ENCODE measurements around the gene POLR3H. TPM values are rescaled to one million over a fixed set of nuclear protein-coding genes. Genes with fewer than 3 reads are reported as not detected.

Gene POLR3H
- polyA plus RNA-seq, 1 donor (not counting 4 experiments of a cell fraction or from before 2014, with no cell fraction given), result 44.7 TPM

DNA sequence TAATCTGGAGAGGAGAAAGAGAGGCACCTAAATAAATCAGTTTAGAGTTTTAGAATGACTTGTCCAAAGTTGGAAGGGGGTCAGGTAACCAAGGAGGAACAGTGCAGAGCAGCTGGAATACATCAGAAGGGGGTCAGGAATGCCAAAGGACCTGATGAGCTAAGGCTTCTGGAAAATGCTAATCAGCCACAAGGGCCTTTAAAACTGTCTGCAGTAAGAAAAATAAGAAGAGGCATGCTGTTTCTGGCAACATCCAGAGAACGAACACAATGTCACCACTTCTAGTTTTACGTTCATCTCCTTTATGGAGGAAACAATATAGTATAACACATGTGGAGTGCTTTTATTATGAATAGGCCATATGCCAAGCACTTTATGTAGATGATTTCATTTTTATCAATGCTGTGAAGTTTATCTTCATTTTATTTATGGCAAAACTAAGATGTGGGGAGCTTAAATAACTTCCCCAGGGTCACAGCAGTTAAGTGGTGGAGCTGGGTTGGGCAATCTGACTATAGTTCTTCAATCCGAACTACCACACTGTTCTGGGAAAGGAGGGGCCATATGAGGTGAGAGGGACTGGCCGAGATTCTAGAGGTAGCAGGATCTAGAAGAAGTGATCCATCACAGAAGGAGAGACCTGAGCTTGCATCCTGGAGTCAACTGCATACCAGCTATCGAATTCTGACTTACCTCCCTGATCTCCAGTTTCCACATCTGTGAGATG, 52.7 kb downstream of the POLR3H start:
- Histone ChIP-seq H3K27ac (ENCODE audit: control insufficient read depth, insufficient read depth, low read length) (no peak overlapping the region), H3K4me1 (ENCODE audit: control insufficient read depth, extremely low read depth, insufficient read depth, low read length) (no peaks in the 10 kb centered on the region), H3K4me2 (ENCODE audit: control insufficient read depth, extremely low read depth, insufficient read depth, low read depth, low read length) (no peak overlapping the region), H3K9me1 (ENCODE audit: control insufficient read depth, extremely low read depth, insufficient read depth, low read length) (peaks cover 2% of the 10 kb centered on the region), H3K9me3 (ENCODE audit: control insufficient read depth, low read depth, low read length) (no peaks in the 10 kb centered on the region), H3K9ac (ENCODE audit: control insufficient read depth, extremely low read depth, insufficient read depth, low read length) (no peak overlapping the region), H2AFZ (ENCODE audit: control insufficient read depth, low read length) (no peak overlapping the region), H3K36me3 (ENCODE audit: control insufficient read depth in 2 of 2, extremely low read depth in 1 of 2, insufficient read depth in 2 of 2, low read length in 2 of 2) (peaks cover 1 to 8% of the 10 kb centered on the region in 2 experiments), H3K79me2 (ENCODE audit: control insufficient read depth, insufficient read depth, low read length) (peaks cover 59% of the 10 kb centered on the region), H3K4me3 (ENCODE audit: control insufficient read depth in 2 of 3, extremely low read depth in 1 of 3, insufficient read depth in 2 of 3, low read depth in 1 of 3, low read length in 3 of 3) (no peak overlapping the region), H4K20me1 (ENCODE audit: control insufficient read depth, extremely low read depth, insufficient read depth, low read length) (peaks cover 2% of the 10 kb centered on the region), H3K27me3 (ENCODE audit: control insufficient read depth, extremely low read depth, insufficient read depth, low read length) (no peaks in the 10 kb centered on the region)
- FAIRE-seq, result no peak
- no peak for TF ChIP-seq EZH2 (IDR thresholded peaks at IDR 0.05; ENCODE audit: low read length)
- TF ChIP-seq, protein P1, sequence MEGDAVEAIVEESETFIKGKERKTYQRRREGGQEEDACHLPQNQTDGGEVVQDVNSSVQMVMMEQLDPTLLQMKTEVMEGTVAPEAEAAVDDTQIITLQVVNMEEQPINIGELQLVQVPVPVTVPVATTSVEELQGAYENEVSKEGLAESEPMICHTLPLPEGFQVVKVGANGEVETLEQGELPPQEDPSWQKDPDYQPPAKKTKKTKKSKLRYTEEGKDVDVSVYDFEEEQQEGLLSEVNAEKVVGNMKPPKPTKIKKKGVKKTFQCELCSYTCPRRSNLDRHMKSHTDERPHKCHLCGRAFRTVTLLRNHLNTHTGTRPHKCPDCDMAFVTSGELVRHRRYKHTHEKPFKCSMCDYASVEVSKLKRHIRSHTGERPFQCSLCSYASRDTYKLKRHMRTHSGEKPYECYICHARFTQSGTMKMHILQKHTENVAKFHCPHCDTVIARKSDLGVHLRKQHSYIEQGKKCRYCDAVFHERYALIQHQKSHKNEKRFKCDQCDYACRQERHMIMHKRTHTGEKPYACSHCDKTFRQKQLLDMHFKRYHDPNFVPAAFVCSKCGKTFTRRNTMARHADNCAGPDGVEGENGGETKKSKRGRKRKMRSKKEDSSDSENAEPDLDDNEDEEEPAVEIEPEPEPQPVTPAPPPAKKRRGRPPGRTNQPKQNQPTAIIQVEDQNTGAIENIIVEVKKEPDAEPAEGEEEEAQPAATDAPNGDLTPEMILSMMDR (optimal IDR thresholded peaks at IDR 0.05 in 1 of 3, IDR thresholded peaks at IDR 0.05 in 1 of 3, conservative IDR thresholded peaks at IDR 0.05 in 1 of 3; ENCODE audit: extremely low read depth in 1 of 3, insufficient read depth in 2 of 3, low read length in 3 of 3), result no peak
- no peak for DNase-seq (ENCODE audit: low read depth, low spot score)
- dilution Hi-C loops (cut with MboI; ENCODE audit: extremely low pct_ligation_motif_present, low sequenced_read_pairs), result no loop called here

DNA sequence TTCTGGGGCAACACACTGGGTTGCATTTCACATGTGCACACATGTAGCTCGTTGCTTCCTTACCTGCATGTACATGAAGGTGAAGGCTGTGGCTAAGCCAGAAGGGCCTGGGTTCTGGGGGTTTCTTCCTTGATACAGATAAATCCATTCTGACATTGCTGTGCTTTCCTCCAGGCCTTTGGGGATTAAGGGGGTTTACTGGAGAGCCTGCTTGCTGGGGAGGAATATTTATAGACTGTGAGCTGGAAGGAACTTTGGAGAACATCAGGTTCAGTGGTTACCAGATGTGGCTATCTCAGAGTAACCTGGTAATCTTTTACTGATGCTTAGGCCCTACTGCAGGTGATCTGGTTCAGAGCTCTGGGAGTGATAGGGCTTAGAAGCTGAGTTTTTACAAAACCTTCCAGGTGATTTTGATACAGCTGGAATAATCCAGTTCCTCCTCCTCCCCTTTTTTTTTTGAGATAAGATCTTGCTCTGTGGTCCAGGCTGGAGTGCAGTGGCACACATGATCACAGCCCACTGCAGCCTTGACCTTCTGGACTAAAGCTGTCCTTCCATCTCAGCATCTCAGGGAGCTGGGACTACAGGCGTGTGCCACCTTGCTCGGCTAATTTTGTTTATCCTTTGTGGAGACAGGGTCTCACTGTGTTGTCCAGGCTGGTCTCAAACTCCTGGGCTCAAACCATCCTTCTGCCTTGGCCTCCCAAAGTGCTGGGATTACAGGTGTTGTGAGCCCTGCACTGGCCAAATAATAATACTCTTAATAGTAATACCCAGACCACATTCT, 55.5 kb downstream of the POLR3H start:
- Histone ChIP-seq H3K4me2 (ENCODE audit: control insufficient read depth, extremely low read depth, insufficient read depth, low read depth, low read length) (no peak overlapping the region), H3K27ac (ENCODE audit: control insufficient read depth, insufficient read depth, low read length) (no peak overlapping the region), H2AFZ (ENCODE audit: control insufficient read depth, low read length) (no peak overlapping the region), H4K20me1 (ENCODE audit: control insufficient read depth, extremely low read depth, insufficient read depth, low read length) (peaks cover 4% of the 10 kb centered on the region), H3K27me3 (ENCODE audit: control insufficient read depth, extremely low read depth, insufficient read depth, low read length) (no peaks in the 10 kb centered on the region), H3K79me2 (ENCODE audit: control insufficient read depth, insufficient read depth, low read length) (peaks cover 62% of the 10 kb centered on the region), H3K9me3 (ENCODE audit: control insufficient read depth, low read depth, low read length) (no peaks in the 10 kb centered on the region), H3K4me3 (ENCODE audit: control insufficient read depth in 2 of 3, extremely low read depth in 1 of 3, insufficient read depth in 2 of 3, low read depth in 1 of 3, low read length in 3 of 3) (no peak overlapping the region), H3K36me3 (ENCODE audit: control insufficient read depth in 2 of 2, extremely low read depth in 1 of 2, insufficient read depth in 2 of 2, low read length in 2 of 2) (peaks cover 1 to 6% of the 10 kb centered on the region in 2 experiments), H3K9me1 (ENCODE audit: control insufficient read depth, extremely low read depth, insufficient read depth, low read length) (peaks cover 2% of the 10 kb centered on the region), H3K4me1 (ENCODE audit: control insufficient read depth, extremely low read depth, insufficient read depth, low read length) (no peaks in the 10 kb centered on the region), H3K9ac (ENCODE audit: control insufficient read depth, extremely low read depth, insufficient read depth, low read length) (no peak overlapping the region)
- dilution Hi-C loops (cut with MboI; ENCODE audit: extremely low pct_ligation_motif_present, low sequenced_read_pairs), result no loop called here
- FAIRE-seq, result no peak
- no peak for DNase-seq (ENCODE audit: low read depth, low spot score)
- no peak for TF ChIP-seq EZH2 (IDR thresholded peaks at IDR 0.05; ENCODE audit: low read length)
- TF ChIP-seq, protein P1 (optimal IDR thresholded peaks at IDR 0.05 in 1 of 3, IDR thresholded peaks at IDR 0.05 in 1 of 3, conservative IDR thresholded peaks at IDR 0.05 in 1 of 3; ENCODE audit: extremely low read depth in 1 of 3, insufficient read depth in 2 of 3, low read length in 3 of 3), result no peak
